Thyroid gland (tissue), 4 donors: ENCODE results near the gene PLEKHS1. TPM values are rescaled to one million over a fixed set of nuclear protein-coding genes. Genes with fewer than 3 reads are reported as not detected.
"Not testable (repeated sequence)": the region's sequence is repeated elsewhere in the genome, so short reads cannot be mapped to it uniquely, and the experiment has no call there.

Experiments
- DNase-seq, 2 donors: peaks; one replicate each; pipeline ENCODE4 v3.0.0-alpha.2; 2019
- H3K27ac ChIP-seq, 3 donors: fragments of 200-600 bp; sonication (generic); 1 replicate in 2 of 3; 2 replicates in 1 of 3; pipeline ENCODE4 v1.5.1; 2016 to 2019; ENCODE audit warnings: mild to moderate bottlenecking in 1 of 3, moderate library complexity in 1 of 3
- H3K27me3 ChIP-seq: fragments of 200-600 bp; sonication (generic); one replicate; pipeline ENCODE4 v1.5.1; 2019
- H3K36me3 ChIP-seq, 2 donors: fragments of 200-600 bp; sonication (generic); one replicate each; pipeline ENCODE4 v1.5.1; 2016 to 2019
- H3K4me1 ChIP-seq, 2 donors: fragments of 200-600 bp; sonication (generic); one replicate each; pipeline ENCODE4 v1.5.1; 2017 to 2019
- H3K4me3 ChIP-seq, 3 donors: fragments of 200-600 bp; sonication (generic); replicated peaks in 1 of 3; 1 replicate in 2 of 3; 2 replicates in 1 of 3; pipeline ENCODE4 v1.5.1; 2016; ENCODE audit warnings: mild to moderate bottlenecking in 1 of 3
- H3K9me3 ChIP-seq: fragments of 200-600 bp; sonication (generic); one replicate; pipeline ENCODE4 v1.5.1; 2017
- CTCF ChIP-seq, 6 experiments: fragments of 200-600 bp in 3 of 6; fragments of 450-650 bp in 3 of 6; sonication (generic) in 3 of 6; IDR thresholded peaks; one replicate each; pipeline ENCODE4 v1.5.1; 2016 to 2019; ENCODE audit warnings: antibody characterized with exemption in 6 of 6, mild to moderate bottlenecking in 2 of 6, inconsistent platforms in 1 of 6, moderate library complexity in 1 of 6
- POLR2A ChIP-seq, 2 donors: fragments of 450-650 bp; IDR thresholded peaks; one replicate each; pipeline ENCODE4 v1.6.1; 2017; ENCODE audit warnings: antibody characterized with exemption in 2 of 2, mild to moderate bottlenecking in 2 of 2, moderate library complexity in 1 of 2
- WGBS, 2 donors: methylation state at CpG; one replicate each; pipeline ENCODE4 v1.1.5; 2017; 5-methylcytosine and 5-hydroxymethylcytosine counted together
- intact Hi-C: fragments of 100-400 bp; cut with DNase I; formaldehyde crosslinking; loops from one replicate; pipeline ENCODE4 v1.15.1; 2023
- total RNA-seq, 4 donors: library from RNA; depleted of rRNA; stranded (reverse); fragments of >200 nt; gene quantifications; one replicate each; pipeline ENCODE4 v1.2.3, GENCODE V29; 2016

The PLEKHS1 gene
- total RNA-seq, 4 donors from 2014 or later: not detected

GRCh38 chr10:113802997-113803396, 51.5 kb downstream of the PLEKHS1 start:
- no peaks in the 10 kb centered on the region for H3K27me3 ChIP-seq
- no peaks in the 10 kb centered on the region for H3K36me3 ChIP-seq
- no peak overlapping the region for H3K27ac ChIP-seq
- intact Hi-C loops: no loop called here
- no peak for DNase-seq
- no peaks in the 10 kb centered on the region for H3K4me1 ChIP-seq
- H3K9me3 ChIP-seq: no peaks in the 10 kb centered on the region
- no peak overlapping the region for H3K4me3 ChIP-seq
- TF ChIP-seq CTCF (IDR thresholded peaks at IDR 0.05): no peak
- TF ChIP-seq POLR2A (IDR thresholded peaks at IDR 0.05): no peak
- WGBS, 2 donors: 52 to 56% methylated on average over 4 of the region's 4 CpGs

DNA sequence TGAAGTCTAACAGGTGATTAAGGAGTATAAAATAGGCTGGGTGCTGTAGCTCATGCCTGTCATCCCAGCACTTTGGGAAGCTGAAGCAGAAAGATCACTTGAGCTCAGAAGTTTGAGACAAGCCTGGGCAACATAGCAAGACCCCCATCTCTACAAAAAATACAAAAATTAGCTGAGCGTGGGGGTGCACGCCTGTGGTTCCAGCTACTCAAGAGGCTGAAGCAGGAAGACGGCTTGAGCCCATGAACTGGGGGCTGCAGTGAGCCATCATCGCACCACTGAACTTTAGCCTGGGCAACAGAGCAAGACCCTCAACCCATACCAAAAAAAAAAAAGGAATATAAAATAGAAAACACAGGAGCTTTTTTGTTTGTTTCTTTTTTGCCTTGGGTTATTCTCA, 55.0 kb downstream of the PLEKHS1 start:
- TF ChIP-seq CTCF (IDR thresholded peaks at IDR 0.05): no peak
- no peak for TF ChIP-seq POLR2A (IDR thresholded peaks at IDR 0.05)
- intact Hi-C loops: no loop called here
- DNase-seq: no peak
- Histone ChIP-seq H3K4me3 (no peak overlapping the region), H3K36me3 (no peaks in the 10 kb centered on the region), H3K9me3 (no peaks in the 10 kb centered on the region), H3K4me1 (no peaks in the 10 kb centered on the region), H3K27me3 (no peaks in the 10 kb centered on the region), H3K27ac (no peak overlapping the region)
- WGBS, 2 donors: 94 to 95% methylated on average over 4 of the region's 4 CpGs

DNA sequence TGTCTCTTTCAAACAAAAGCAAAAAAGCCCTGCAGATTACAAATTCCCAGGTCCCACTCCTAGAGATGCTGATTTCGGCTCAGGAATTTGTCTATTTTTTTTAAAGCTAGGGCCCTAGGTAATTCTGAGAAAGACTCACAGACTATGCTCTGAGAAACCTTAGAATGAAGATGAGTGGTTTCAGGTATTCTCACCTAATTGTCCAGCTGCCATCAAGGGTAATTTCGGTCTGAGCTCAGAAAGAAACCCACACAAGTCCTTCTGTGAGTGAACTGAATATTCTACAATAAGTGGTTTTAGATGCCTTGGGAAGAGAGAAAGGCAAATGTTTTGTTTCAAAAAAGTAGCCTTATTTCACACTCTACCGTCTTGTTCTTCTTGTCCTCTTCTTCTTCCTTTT, 56.7 kb downstream of the PLEKHS1 start:
- DNase-seq: no peak
- no peak for TF ChIP-seq CTCF (IDR thresholded peaks at IDR 0.05)
- TF ChIP-seq POLR2A (IDR thresholded peaks at IDR 0.05): no peak
- H3K36me3 ChIP-seq: no peaks in the 10 kb centered on the region
- no peak overlapping the region for H3K4me3 ChIP-seq
- intact Hi-C loops: no loop called here
- H3K27me3 ChIP-seq: no peaks in the 10 kb centered on the region
- no peaks in the 10 kb centered on the region for H3K9me3 ChIP-seq
- no peaks in the 10 kb centered on the region for H3K4me1 ChIP-seq
- no peak overlapping the region for H3K27ac ChIP-seq
- 62 to 79% methylated on average over 3 of the region's 3 CpGs for WGBS, 2 donors

DNA sequence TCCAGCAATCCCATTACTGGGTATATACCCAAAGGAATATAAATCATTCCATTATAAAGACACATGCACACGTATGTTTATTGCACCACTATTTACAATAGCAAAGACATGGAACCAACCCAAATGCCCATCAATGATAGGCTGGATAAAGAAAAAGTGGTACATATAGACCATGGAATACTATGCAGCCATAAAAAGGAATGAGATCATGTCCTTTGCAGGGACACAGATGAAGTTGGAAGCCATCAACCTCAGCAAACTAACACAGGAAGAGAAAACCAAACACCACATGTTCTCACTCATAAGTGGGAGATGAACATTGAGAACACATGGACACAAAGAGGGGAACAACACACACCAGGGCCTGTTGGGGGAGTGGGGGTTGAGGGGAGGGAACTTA, 63.2 kb downstream of the PLEKHS1 start:
- intact Hi-C loops, DNase-seq, H3K27ac ChIP-seq, H3K36me3 ChIP-seq, H3K4me1 ChIP-seq, H3K4me3 ChIP-seq, H3K9me3 ChIP-seq, H3K27me3 ChIP-seq: not testable (repeated sequence)
- 94 to 95% methylated on average over 1 of the region's 1 CpG for WGBS, 2 donors

- no peaks in the 10 kb centered on the region for H3K27me3 ChIP-seq
- H3K4me3 ChIP-seq: no peak overlapping the region
- H3K36me3 ChIP-seq: no peaks in the 10 kb centered on the region
- TF ChIP-seq POLR2A (IDR thresholded peaks at IDR 0.05): no peak
- no peak for TF ChIP-seq CTCF (IDR thresholded peaks at IDR 0.05)
- 87 to 93% methylated on average over 4 of the region's 4 CpGs for WGBS, 2 donors
- H3K4me1 ChIP-seq: no peaks in the 10 kb centered on the region
- no peak for DNase-seq
- intact Hi-C loops: no loop called here
- H3K27ac ChIP-seq: no peak overlapping the region
- no peaks in the 10 kb centered on the region for H3K9me3 ChIP-seq
Measured at GRCh38 chr10:113819989-113820388, 68.5 kb downstream of the PLEKHS1 start.

- intact Hi-C loops: no loop called here
- TF ChIP-seq CTCF (IDR thresholded peaks at IDR 0.05): no peak
- TF ChIP-seq POLR2A (IDR thresholded peaks at IDR 0.05): no peak
- no peak overlapping the region for H3K4me3 ChIP-seq
- H3K27ac ChIP-seq: no peak overlapping the region
- no peak for DNase-seq
- WGBS, 2 donors: 53 to 62% methylated on average over 8 of the region's 8 CpGs
- H3K27me3 ChIP-seq: no peaks in the 10 kb centered on the region
- H3K9me3 ChIP-seq: no peaks in the 10 kb centered on the region
- no peaks in the 10 kb centered on the region for H3K4me1 ChIP-seq
- no peaks in the 10 kb centered on the region for H3K36me3 ChIP-seq
Measured at GRCh38 chr10:113820507-113820906, 69.0 kb downstream of the PLEKHS1 start.

DNA sequence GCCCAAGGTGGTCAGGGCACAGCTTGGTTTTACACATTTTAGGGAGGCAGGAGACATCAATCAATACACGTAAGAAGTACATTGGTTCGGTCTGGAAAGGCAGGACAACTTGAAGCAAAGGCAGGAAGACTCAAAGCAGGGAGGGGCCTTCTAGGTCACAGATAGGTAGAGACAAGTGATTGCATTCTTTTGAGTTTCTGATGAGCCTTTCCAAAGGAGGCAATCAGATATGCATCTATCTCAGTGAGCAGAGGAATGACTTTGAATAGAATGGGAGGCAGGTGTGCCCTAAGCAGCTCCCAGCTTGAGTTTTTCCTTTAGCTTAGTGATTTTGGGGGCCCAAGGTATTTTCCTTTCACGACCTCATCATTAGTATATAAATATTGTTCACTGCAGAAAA, 69.8 kb downstream of the PLEKHS1 start:
- DNase-seq, intact Hi-C loops, H3K4me3 ChIP-seq, H3K9me3 ChIP-seq, H3K27ac ChIP-seq, H3K27me3 ChIP-seq, H3K36me3 ChIP-seq, H3K4me1 ChIP-seq: not testable (repeated sequence)
- 69 to 71% methylated on average over 3 of the region's 3 CpGs for WGBS, 2 donors
